Natural killer cell (primary cell): Measurements from ENCODE around the gene PEX7. TPM values are rescaled to one million over a fixed set of nuclear protein-coding genes. Genes with fewer than 3 reads are reported as not detected.

ENCODE experiments used
- ATAC-seq, 3 donors: fragments of 150-1000 bp in 2 of 3; fragments of 200-7000 bp in 1 of 3; cut with Tn5 transposase; 1 replicate in 1 of 3; 2 replicates in 2 of 3; pipeline ENCODE4 v1.10.0; 2021; ENCODE audit warnings: mild to moderate bottlenecking in 2 of 3, moderate library complexity in 2 of 3
- DNase-seq, 2 donors: peaks; one replicate each; pipeline versions ENCODE4 v3.0.0 to v3.0.0-alpha.2; 2013 to 2021; ENCODE audit warnings: mixed read lengths in 1 of 2
- H3K27ac ChIP-seq: one replicate; pipeline ENCODE4 v1.5.1; 2013; ENCODE audit warnings: mild to moderate bottlenecking, low read length
- H3K27me3 ChIP-seq: one replicate; pipeline ENCODE4 v1.6.1; 2013; ENCODE audit warnings: low read length; ENCODE audit not compliant: control insufficient read depth, insufficient read depth
- H3K36me3 ChIP-seq: one replicate; pipeline ENCODE4 v1.6.1; 2013; ENCODE audit warnings: low read length; ENCODE audit not compliant: control insufficient read depth, insufficient read depth
- H3K4me1 ChIP-seq: one replicate; pipeline ENCODE4 v1.6.1; 2013; ENCODE audit warnings: low read length; ENCODE audit not compliant: control insufficient read depth, insufficient read depth
- H3K4me3 ChIP-seq: one replicate; pipeline ENCODE4 v1.5.1; 2013; ENCODE audit warnings: low read length
- H3K9me3 ChIP-seq: one replicate; pipeline ENCODE4 v1.6.1; 2013; ENCODE audit warnings: low read length; ENCODE audit not compliant: control insufficient read depth, insufficient read depth
- H3K27ac Mint-ChIP-seq, 2 donors: one replicate each; pipeline ENCODE4 v1.8.0; 2022; ENCODE audit warnings: mild to moderate bottlenecking in 2 of 2, mixed read lengths in 2 of 2, moderate library complexity in 1 of 2
- H3K27me3 Mint-ChIP-seq, 2 donors: one replicate each; pipeline ENCODE4 v1.8.0; 2022; ENCODE audit warnings: low read depth in 2 of 2, mixed read lengths in 2 of 2
- H3K36me3 Mint-ChIP-seq: one replicate; pipeline ENCODE4 v1.8.0; 2022; ENCODE audit warnings: mixed read lengths
- H3K4me1 Mint-ChIP-seq, 2 donors: one replicate each; pipeline ENCODE4 v1.8.0; 2022; ENCODE audit warnings: mixed read lengths in 2 of 2
- H3K4me3 Mint-ChIP-seq: one replicate; pipeline ENCODE4 v1.8.0; 2022; ENCODE audit warnings: mild to moderate bottlenecking, moderate library complexity, mixed read lengths
- H3K9me3 Mint-ChIP-seq, 2 donors: one replicate each; pipeline ENCODE4 v1.8.0; 2022; ENCODE audit warnings: mixed read lengths in 2 of 2
- CTCF ChIP-seq: fragments of 200-600 bp; IDR thresholded peaks from one replicate; pipeline ENCODE4 v1.8.0; 2022; ENCODE audit warnings: antibody characterized with exemption
- WGBS: methylation state at CpG from one replicate; pipeline ENCODE4 v1.1.7; 2013; ENCODE audit warnings: missing lambda C conversion rate; ENCODE audit not compliant: insufficient coverage; 5-methylcytosine and 5-hydroxymethylcytosine counted together
- intact Hi-C: fragments of 100-400 bp; cut with micrococcal nuclease; formaldehyde crosslinking; loops from one replicate; pipeline ENCODE4 v1.14.2; 2022
- total RNA-seq, 4 donors: library from RNA; stranded (reverse); fragments of 120-200 nt in 1 of 4; gene quantifications; one replicate each; pipeline versions ENCODE4 v1.2.3 to v1.2.4, GENCODE V29; 2013 to 2022

Gene PEX7
- total RNA-seq, 3 donors from 2014 or later (not counting 1 experiment from before 2014, with no cell fraction given): 2.4 to 3.6 (median 2.5) TPM

DNA sequence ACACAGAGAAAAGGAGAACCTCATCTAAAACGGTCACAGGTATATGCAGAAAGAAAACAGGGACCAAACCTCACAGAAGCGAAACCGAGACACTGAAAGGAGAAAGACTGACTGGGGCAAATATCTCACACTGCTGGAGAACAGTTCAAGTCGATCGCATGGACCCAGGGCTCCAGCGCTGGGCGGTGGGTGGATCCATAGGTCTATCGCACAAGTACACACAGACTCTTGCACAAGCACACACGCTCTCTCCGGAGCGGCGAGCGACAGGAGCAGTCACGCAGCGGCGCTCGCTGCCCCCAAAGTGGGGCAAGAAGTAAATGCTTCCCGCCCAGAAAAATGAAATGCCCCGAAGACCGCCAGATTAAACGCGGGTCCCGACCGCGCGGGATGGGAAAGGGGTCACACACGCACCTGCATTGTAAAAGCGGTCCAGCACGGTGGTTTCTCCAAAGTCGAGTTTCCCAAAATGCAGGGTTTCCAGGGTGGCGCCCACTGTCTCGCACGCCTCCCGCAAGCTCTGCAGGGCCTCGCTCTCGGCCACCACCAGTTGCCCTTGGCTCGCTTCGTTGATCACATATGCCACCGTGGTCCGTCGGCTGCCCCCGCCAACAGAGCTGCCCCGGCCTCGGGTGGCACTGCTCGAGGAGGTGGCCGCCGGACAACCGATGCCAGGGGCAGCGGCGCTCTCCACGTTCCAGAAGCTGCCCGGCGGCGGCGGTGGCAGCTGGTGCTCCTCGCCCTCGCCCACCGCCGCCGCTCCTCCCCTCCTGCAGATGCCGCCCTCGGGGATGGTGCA, 30.9 kb upstream of the PEX7 start:
- under 1% methylated on average over 62 of the region's 62 CpGs for WGBS
- Histone ChIP-seq H3K36me3 (no peaks in the 10 kb centered on the region), H3K27ac (peak overlapping the region; percentile 84), H3K9me3 (no peaks in the 10 kb centered on the region), H3K4me3 (peak overlapping the region; percentile 85), H3K27me3 (no peaks in the 10 kb centered on the region), H3K4me1 (peaks cover 34% of the 10 kb centered on the region)
- intact Hi-C loops: loop anchor here (1.0 to 2.0 kb wide), 4 partner anchors 27 to 209 kb away; partner anchors contain the start of gene PEX7
- Mint-ChIP-seq H3K36me3 (no peaks in the 10 kb centered on the region), H3K4me1 (peaks cover 49 to 52% of the 10 kb centered on the region in 2 donors), H3K4me3 (peak overlapping the region; percentile 90), H3K9me3 (peaks cover 2 to 8% of the 10 kb centered on the region in 2 donors), H3K27me3 (no peaks in the 10 kb centered on the region), H3K27ac (peak overlapping the region; percentile 96 to 99)
- TF ChIP-seq CTCF: no peak
- ATAC-seq: peak in 2 of 3 donors; percentile 7 to 9
- DNase-seq: peak; percentile 34 to 70

DNA sequence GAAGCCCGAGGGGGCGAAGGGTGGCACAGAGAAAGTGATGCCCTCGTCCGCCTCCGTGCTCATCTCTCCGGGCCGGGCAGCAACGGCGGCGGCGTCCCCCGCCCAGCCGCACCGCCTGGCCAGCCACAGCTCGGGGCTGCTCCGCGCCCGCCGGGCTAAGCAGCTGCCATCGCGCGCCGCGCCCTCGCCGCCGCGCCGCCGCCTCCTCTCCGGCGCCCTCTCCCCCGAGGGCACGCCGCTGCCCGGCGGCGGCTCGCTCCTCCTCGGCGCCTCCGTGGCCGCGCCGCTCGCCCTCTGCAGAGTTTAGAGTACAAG, 30.3 kb upstream of the PEX7 start:
- peak overlapping the region; percentile 89 to 99 for H3K27ac Mint-ChIP-seq
- no peak for TF ChIP-seq CTCF
- Histone ChIP-seq H3K4me3 (peak overlapping the region; percentile 85), H3K27me3 (no peaks in the 10 kb centered on the region), H3K27ac (peak overlapping the region; percentile 93), H3K9me3 (no peaks in the 10 kb centered on the region), H3K36me3 (no peaks in the 10 kb centered on the region), H3K4me1 (peaks cover 30% of the 10 kb centered on the region)
- under 1% methylated on average over 46 of the region's 46 CpGs for WGBS
- DNase-seq: no peak
- H3K4me3 Mint-ChIP-seq: peak overlapping the region; percentile 90
- H3K36me3 Mint-ChIP-seq: no peaks in the 10 kb centered on the region
- intact Hi-C loops: loop anchor here (1.0 to 2.0 kb wide), 3 partner anchors 28 to 209 kb away; partner anchors contain the start of gene PEX7
- H3K9me3 Mint-ChIP-seq: peaks cover 2 to 8% of the 10 kb centered on the region in 2 donors
- peak in 1 of 3 donors; percentile 1 for ATAC-seq
- no peaks in the 10 kb centered on the region for H3K27me3 Mint-ChIP-seq
- peaks cover 47 to 50% of the 10 kb centered on the region in 2 donors for H3K4me1 Mint-ChIP-seq

- Histone ChIP-seq H3K27me3 (no peaks in the 10 kb centered on the region), H3K36me3 (no peaks in the 10 kb centered on the region), H3K9me3 (no peaks in the 10 kb centered on the region), H3K27ac (peak within 1 kb of the TSS; percentile 93), H3K4me1 (peaks cover 24% of the 10 kb centered on the region), H3K4me3 (peak within 1 kb of the TSS; percentile 85)
- Mint-ChIP-seq H3K9me3 (peaks cover 2 to 8% of the 10 kb centered on the region in 2 donors), H3K27me3 (no peaks in the 10 kb centered on the region), H3K4me3 (peak within 1 kb of the TSS; percentile 90), H3K27ac (peak within 1 kb of the TSS; percentile 96 to 99), H3K36me3 (no peaks in the 10 kb centered on the region), H3K4me1 (peaks cover 41 to 44% of the 10 kb centered on the region in 2 donors)
- intact Hi-C loops: loop anchor here (1.0 to 2.0 kb wide), 6 partner anchors 28 to 210 kb away; partner anchors contain the start of gene PEX7
- 0% methylated on average over 89 of the region's 89 CpGs for WGBS
- ATAC-seq (peak; percentile 74 to 90 (median 78)), DNase-seq (peak; percentile 93 to 96)
- peak; percentile 82 for TF ChIP-seq CTCF
These were observed 29.8 kb upstream of the PEX7 start, which contains the start of gene MAP3K5 for GRCh38 chr6:136792410-136793262. MAP3K5 (minus strand) TSS chr6:136792477; CDS start chr6:136792157, 320 bp downstream.
